HG03103 (cell line): Measurements from ENCODE around the gene CDKN1C.

Source experiments
- ATAC-seq: cut with Tn5 transposase; IDR thresholded peaks from one replicate; pipeline ENCODE4 v1.9.1; 2021; ENCODE audit warnings: low read depth; ENCODE audit not compliant: unreplicated experiment

The CDKN1C gene

GRCh38 chr11:2885678-2886081 is at the start of gene CDKN1C:
TSS of gene CDKN1C (minus strand) at chr11:2885775. CDS start at chr11:2885456, 319 bp downstream.
- peak; percentile 73 for ATAC-seq

GRCh38 chr11:2934611-2935239 is 49.1 kb upstream of the CDKN1C start:
- ATAC-seq, result no peak

DNA sequence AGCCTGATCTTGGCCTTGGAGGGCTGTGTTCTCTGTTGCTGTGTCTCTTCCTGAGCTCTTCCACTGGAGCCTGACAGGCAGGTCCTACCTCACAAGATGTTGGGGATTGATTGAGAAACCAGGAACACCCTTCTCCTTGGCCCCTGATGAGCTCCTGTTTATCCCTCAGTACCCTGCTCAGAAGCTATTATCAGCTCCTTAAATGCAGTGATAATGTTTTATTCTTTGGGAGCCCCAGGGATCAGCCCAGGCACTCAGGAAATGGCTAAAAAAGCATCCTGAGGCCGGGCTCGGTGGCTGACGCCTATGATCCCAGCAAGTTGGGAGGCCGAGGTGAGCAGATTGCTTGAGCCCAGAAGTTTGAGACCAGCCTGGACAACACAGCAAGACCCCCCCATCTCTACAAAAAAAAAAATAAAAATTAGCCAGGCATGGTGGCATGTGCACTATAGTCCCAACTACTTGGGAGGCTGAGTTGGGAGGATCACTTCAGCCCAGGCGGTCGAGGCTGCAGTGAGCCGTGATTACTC is 48.5 kb upstream of the CDKN1C start:
- no peak for ATAC-seq

DNA sequence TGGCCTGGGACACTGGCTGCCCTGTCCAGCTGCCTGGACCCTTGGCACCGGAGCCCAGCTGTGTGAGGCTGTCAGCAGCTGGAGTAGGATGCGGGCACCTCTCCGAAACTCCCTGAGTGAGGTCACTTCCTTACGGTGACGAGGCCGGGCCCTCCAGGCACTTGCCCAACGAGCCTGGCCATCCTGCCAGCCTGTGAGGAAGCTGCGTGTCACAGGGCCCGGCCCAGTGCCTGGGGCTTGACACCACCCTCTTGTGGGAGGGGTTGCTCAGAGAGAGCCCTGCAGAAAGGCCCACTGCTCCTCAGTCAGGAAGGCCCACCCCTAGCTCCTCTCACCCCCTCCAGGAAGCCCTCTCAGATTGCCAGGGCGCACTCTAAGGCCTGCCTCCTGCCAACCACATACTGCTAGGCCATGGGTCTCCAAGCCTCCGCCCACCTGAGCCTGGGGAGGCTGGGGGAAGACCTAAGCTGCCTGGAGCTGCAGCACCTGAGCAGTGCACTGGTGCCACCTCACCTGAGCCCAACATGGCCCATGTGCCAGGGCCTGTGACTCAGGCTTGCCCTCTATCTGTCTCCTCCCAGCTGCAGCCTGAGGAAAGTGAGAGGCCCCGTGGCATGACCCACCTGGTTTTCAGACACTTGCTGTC is 47.9 kb upstream of the CDKN1C start:
- ATAC-seq, result no peak

- no peak for ATAC-seq
Measured at GRCh38 chr11:2932850-2933251, 47.3 kb upstream of the CDKN1C start.

- no peak for ATAC-seq
Measured at GRCh38 chr11:2931771-2932738, 46.5 kb upstream of the CDKN1C start.

GRCh38 chr11:2931420-2931746 is 45.8 kb upstream of the CDKN1C start:
- ATAC-seq, result no peak

DNA sequence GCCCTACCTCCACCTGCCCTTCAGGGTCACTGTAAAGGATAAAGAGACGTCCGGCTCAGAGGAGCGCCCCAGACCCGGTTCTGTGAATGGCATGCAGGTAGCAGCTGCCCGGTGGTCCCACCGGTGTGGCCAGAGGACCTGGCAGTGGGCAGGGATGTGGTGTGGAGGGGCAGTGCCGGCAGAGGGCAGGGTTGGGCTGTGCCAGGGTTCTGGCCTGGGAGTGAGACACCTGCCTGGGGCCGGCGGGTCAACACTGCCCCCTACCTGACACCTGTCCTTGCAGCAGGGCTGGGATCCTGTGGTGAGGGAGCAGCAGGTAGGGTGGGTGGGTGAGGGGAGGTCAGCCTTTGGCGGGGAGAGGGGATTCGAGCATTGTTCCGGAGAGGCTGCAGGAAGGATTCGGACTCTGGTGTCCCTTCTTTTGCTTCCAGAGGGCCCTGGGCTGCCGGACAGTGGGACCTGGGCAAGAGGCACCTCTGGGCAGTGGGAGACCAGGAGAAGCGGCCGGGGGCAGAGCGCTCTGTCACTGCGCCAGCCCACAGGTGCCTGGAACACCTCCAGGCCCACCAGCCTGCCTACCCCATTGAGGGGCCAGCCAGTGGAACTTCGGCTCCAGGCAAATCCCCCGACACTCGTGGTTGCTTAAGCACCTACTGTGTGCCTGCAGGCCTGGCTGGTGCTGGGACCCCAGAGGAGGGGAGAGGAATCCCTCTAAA is 45.3 kb upstream of the CDKN1C start:
- ATAC-seq, result no peak

DNA sequence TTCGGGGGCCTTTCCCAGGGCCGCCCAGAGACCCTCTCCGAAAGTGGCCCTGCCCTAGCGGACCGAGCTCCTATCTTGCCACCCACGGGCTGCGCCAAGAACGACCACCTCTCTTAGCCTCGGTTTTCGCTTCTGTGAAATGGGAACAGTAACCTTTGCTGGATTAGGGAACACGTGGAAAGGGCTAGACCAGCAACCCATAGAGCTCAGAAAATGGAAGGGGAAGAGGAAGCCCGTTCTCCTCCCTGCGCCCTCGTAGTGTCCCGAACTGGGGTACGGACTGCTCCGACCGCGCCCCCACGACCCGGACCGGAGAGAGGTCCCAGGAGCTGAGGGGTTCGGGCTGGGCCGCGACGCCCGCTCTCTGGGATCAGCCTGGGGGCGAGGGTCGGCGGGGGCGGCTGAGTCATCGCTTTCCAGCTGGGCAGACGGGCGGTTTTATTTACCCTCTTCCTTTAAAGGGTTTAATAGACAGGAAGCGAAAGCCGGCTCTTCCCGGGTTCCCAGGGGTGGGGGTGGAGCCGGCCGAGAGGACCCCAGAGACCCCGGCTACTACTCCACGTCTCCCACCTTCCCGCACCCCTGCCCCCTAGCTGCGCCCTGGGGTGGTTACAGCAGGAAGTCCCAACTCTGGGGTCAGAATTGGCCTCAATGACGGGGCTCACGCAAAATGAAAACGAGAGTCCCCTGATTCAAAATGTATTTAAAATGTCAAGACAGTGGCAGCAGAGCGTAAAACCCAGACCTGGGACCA is 44.6 kb upstream of the CDKN1C start:
- no peak for ATAC-seq

- ATAC-seq, result no peak
Measured at GRCh38 chr11:2929531-2929949, 44.0 kb upstream of the CDKN1C start.

DNA sequence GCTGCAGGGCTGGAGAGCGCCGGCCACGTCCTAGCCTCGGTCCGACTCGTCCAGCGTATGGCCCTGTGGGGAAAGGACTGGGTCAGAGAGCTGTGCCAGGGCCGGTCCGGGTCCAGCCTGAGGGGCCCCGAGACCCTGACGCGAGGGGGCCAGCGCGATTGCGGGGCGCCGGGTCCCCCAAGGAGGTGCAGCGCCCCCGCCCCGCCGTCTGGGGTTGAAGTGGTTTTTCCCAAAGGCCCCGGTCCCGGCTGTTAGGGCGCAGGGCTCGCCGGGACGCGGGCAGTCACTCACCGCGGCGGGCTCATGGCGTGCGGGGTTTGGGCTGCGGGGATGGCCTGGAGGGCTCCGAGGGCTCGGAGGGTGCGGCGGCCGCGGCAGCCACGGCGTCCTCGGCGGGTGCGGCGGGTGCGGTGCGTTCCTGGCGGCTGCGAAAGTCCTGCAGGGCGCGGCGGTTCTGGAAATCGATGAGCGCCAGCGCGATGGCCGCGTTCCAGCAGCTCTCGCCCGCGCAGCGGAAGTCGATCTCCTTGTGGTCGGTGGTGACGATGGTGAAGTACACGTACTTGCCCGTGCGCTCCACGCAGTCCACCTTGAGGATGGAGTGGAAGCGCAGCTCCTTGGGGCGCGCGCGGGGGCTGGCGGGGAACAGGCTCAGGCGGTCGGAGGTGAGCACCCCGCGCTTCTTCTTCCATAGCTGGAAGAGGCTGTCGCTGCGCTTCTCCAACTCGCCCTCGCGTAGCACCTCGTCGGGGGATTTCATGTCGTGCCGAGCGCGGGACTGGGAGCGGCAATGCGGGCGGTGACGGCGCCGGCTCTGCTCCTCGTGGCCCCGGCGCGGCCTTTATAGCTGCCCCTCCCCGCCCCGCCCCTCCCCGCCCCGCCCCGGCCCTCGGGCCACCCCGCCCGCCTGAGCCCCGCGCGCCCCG is 43.3 kb upstream of the CDKN1C start, which contains the start of gene PHLDA2:
Gene PHLDA2, minus strand, starts transcription at position 816 of the 926 bp plus-strand sequence. Its CDS starts 56 bp downstream, at position 760.
- no peak for ATAC-seq

DNA sequence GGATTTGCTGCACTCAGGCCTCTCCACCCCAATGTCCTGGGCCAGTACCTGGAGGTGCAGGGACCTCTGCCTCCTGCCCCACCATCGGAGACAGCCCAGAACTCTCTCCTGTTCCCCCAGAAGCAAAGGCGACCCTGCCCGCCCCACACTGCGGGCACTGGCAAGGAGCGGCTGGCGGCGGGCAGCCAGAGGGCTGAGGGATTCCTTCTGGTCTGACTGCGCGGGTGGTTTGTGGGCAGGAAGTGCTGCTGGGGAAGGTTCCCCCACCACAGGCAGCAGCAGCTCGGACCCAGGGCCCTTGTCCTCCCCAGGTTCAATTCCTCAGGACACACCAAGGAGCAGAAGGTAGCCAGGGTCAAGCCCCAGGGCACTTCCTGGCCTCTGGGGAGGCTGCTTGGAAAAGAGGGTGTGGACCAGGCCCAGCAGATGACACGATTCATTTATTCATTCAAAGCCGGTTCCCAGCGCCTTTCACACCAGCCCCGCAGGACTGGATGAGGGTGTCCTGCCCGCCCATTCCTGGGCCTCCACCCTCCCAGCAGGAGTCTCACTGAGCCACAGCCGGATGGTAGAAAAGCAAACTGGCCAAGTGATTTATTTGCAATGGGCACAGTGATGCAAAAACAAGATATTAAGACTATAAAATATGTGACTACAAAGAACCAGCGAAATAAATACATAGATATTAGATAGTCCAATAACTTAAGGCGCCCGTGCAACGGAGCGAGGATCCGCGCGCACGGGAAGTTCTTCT is 42.5 kb upstream of the CDKN1C start:
- ATAC-seq, result no peak

- ATAC-seq, result no peak
Measured at GRCh38 chr11:2927121-2927800, 41.7 kb upstream of the CDKN1C start.

GRCh38 chr11:2926611-2927051 is 41.1 kb upstream of the CDKN1C start:
- ATAC-seq, result no peak

DNA sequence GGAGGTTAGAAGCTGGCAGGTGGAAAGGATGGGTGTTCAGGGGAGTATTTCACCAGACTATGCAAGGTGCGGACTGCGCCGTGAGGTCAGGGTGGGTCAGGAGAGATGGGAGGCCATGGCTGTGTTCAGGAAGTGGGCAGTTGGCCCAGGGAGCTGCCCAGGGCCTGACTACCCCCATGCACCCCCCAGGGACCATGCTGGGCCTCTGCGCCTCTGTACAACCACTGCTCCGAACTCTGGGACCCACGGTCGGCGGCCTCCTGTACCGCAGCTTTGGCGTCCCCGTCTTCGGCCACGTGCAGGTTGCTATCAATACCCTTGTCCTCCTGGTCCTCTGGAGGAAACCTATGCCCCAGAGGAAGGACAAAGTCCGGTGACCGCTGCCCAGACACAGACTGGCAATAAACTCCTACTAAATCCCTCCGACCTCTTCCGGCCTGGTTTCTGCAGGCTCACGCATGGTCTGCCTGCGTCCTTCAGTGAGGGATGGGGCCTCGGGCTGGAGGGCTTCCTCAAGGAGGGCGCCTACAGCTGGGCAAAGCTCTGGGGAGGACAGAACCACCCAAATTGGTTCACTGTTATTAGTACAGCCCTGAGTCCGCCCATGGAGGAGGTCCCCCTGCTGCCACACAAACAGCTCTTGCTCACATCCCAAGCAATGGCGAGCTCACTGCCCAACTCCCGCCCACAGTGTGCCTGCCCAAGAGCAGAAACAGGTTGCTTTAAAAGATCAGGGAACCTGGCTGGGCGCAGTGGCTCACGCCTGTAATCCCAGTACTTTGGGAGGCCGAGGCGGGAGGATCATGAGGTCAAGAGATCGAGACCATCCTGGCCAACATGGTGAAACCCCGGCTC is 39.5 kb upstream of the CDKN1C start:
- ATAC-seq, result no peak

DNA sequence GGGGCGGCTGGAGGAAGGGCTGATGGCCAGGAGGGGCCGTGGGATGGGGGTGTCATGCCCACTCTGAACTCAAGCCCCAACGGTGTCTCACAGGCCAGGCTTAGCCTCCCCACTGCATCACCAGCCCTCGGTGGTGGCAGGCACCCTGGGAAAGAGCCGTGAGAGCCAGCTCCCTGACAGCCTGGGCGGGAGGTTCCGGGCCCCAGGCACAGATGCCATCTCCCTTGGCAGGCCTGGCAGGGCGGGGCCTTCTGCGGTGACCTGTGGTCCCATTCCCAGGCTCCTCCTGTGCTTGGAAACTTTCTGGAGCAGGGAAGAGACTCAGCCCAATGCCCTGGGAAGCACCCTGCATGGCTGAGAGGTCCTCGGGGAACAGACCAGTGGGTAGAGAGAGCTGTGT is 38.8 kb upstream of the CDKN1C start:
- no peak for ATAC-seq
